ENCODE results near the gene FAM110C. TPM values are rescaled to one million over a fixed set of nuclear protein-coding genes. Genes with fewer than 3 reads are reported as not detected.
"Not testable (repeated sequence)": the region's sequence is repeated elsewhere in the genome, so short reads cannot be mapped to it uniquely, and the experiment has no call there.

The FAM110C gene
- total RNA-seq, 2 donors from 2014 or later: 5.3 to 6.2 TPM

- ATAC-seq: peak; percentile 0
- no peak for DNase-seq
- intact Hi-C loops (cut with DNase I): no loop called here
These were observed 769 bp downstream of the FAM110C start for GRCh38 chr2:45342-46130.

- no peak for ATAC-seq
- intact Hi-C loops (cut with DNase I): no loop called here
- no peak for DNase-seq
These were observed 1.5 kb downstream of the FAM110C start for GRCh38 chr2:44748-45341.

GRCh38 chr2:42788-43187 lies 3.5 kb downstream of the FAM110C start:
- ATAC-seq (no peak), DNase-seq (no peak)
- intact Hi-C loops (cut with DNase I): no loop called here

DNA sequence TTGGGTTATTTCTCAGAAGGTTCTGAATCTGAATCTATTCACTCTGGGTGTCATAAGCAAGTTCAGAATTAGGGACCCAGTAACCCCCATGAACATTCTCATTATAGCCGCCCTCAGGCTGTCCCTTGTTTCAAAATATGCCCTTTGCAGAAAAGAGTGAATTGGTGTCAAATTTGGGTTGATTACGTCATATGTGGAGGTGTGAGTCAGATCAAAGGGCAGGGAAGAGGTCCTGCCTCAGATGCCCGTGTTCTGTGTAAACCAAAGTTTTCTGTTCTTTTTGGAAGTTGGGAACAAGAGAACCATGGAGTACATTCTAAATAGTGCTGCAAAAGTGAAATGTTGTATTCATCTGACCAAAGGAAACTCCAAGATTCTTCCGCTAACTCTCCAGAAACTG lies 5.8 kb downstream of the FAM110C start:
- intact Hi-C loops (cut with DNase I): no loop called here
- no peak for ATAC-seq
- no peak for DNase-seq

DNA sequence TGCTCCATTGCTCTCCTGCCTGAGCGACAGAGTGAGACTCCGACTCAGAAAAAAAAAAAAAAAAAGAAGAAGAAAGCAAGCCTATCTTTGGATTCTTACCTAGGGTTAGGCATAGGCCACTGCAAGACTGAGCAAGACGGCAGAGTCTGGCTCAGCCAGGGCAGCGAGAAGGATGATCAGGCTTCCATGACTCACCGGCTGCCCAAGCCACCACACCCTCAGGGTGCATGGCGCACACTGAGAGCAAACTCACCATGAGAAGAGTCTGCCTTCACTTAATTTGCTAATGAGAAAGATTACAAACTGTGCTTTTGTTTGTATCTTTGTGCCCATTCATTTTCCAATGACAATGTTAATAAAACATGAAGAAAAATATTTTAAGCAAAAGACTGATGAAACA lies 8.2 kb downstream of the FAM110C start:
- DNase-seq: no peak
- ATAC-seq: peak in 1 of 2 donors; percentile 87
- intact Hi-C loops (cut with DNase I): no loop called here

- ATAC-seq (no peak), DNase-seq (no peak)
- intact Hi-C loops (cut with DNase I): no loop called here
These were observed 10.0 kb downstream of the FAM110C start for GRCh38 chr2:36318-36717.

DNA sequence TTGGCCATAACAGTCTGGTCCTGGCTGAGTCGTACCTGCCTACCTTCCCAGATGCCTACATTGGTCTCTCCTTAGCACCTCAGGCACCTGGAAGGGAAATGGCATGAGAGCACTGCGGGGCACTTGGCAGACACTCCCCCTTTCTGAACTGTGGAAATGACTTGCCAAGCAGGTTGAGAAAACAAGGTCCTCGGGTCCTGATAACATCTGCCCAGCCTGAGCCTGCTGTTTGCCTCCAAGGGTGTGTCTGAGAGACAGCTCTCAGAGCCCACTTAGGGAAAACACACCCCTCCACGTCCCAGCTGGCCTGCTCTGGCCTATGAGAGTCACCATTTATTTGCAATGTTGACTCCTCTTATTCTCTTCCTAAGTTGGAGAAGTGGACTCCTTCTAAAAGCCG lies 10.5 kb downstream of the FAM110C start:
- intact Hi-C loops (cut with DNase I): no loop called here
- no peak for DNase-seq
- no peak for ATAC-seq

GRCh38 chr2:33620-34019 lies 12.7 kb downstream of the FAM110C start:
- intact Hi-C loops (cut with DNase I): no loop called here
- no peak for ATAC-seq
- no peak for DNase-seq

DNA sequence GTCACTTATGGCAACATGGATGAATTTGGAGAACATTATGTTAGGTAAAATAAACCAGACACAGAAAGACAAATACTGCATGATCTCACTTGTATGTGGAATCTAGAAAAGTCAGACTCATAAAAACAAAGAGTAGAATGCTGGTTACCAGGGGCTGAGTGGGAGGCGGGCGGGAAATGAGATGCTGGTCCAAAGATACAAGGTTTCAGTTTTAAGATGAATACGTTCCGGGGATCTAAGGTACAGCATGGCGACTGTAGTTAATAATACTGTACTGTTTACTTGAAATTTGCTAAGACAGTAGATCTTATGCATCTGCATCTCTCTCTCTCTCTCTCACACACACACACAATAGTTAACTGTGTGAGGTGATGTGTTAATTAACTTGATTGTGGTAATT lies 14.2 kb downstream of the FAM110C start:
- ATAC-seq (no peak), DNase-seq (no peak)
- intact Hi-C loops (cut with DNase I): no loop called here

GRCh38 chr2:29253-29652 lies 17.1 kb downstream of the FAM110C start:
- ATAC-seq: no peak
- DNase-seq: no peak
- intact Hi-C loops (cut with DNase I): no loop called here

- intact Hi-C loops (cut with DNase I): no loop called here
- DNase-seq (no peak), ATAC-seq (no peak)
These were observed 17.8 kb downstream of the FAM110C start for GRCh38 chr2:28406-28975.

- intact Hi-C loops (cut with DNase I): no loop called here
- ATAC-seq (peak in 1 of 2 donors; percentile 27), DNase-seq (no peak)
These were observed 19.4 kb downstream of the FAM110C start for GRCh38 chr2:26891-27290.

DNA sequence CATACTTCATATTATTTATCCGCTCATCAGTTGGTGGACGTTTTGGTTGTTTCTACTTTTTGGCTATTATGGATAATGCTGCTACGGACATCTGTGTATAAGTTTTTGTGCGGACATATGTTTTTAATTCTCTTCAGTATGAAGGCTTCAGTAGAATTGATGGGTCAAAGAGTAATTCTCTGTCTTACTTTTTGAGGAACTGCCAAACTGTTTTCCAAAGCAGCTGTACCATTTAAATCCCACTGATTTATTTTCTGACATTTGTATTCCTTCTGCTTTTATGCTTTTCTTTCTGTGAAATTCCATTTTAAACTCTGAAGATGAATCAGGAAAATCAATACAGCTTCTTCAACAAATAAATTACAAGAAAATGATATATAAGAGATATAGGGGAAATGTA lies 20.8 kb downstream of the FAM110C start:
- ATAC-seq (no peak), DNase-seq (no peak)
- intact Hi-C loops (cut with DNase I): no loop called here

DNA sequence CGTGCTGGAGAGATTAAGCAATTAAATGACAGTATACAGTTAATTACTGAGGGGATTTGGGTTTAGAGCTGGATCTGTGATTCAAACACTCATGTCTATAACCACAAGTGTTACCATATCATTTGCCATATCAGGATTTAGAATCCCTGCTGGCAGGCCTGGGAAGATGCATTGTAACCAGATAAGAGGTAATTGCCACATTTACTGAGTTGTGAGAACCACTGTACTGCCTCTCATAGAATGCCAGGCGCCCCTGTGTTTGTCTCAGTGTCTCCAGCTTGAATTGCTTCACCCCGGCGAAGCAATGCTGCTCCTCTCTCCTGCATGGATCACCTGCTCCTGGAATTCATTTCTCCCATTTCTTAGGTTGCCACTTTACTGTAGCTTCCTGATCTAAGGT lies 21.7 kb downstream of the FAM110C start:
- DNase-seq; ATAC-seq; intact Hi-C loops (cut with DNase I): not testable (repeated sequence)

DNA sequence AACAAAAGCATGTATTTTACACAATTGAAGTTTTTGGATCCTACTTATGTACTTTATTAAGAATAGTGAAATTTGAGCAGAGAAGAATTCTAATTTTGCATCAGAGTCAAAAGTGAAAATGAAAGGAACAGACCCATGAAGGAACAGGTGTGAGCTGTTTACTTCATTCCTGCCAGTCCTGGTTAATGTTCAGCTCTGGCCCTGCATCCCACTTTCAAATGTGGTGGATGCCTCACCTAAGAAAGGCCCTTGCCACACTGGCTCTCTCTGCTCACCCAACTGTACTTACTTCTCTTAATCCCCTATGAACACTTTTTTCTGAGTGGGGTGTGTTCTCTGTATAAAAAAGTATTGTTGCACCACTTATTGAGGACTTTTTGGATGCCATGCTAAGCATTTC lies 22.2 kb downstream of the FAM110C start:
- intact Hi-C loops (cut with DNase I): no loop called here
- ATAC-seq (no peak), DNase-seq (no peak)

DNA sequence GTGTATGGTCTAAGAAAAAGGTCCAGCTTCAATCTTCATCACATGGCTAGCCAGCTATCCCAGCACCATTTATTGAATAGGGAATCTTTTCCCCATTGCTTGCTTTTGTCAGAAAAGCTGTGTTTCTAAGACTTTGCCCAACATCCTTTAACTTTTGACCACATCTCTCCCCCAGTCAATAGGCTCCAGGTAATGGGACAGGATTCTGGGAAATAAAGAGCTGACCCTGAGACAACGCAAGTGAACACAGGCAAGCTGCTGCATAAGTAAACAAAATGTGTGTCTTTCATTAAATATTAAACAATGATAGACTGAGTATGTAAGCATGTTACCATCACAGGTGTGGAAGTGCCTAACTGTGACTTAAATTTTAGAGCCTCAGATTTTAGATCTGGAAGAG lies 23.0 kb downstream of the FAM110C start:
- intact Hi-C loops (cut with DNase I): no loop called here
- DNase-seq (no peak), ATAC-seq (no peak)

DNA sequence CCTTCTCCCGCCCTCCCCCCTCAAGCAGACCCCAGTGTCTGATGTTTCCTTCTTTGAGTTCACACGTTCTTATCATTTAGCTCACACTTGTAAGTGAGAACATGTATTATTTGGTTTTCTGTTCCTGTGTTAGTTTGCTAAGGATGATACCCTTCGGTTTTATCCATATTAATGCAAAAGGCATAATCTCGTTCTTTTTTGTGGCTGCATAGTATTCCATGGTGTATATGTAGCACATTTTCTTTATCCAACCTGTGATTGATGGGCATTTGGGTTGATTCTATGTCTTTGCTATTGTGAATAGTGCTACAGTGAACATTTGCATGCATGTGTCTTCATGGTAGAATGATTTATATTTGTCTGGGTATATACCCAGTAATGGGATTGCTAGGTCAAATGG lies 24.1 kb downstream of the FAM110C start:
- ATAC-seq; DNase-seq; intact Hi-C loops (cut with DNase I): not testable (repeated sequence)

- intact Hi-C loops (cut with DNase I); DNase-seq; ATAC-seq: not testable (repeated sequence)
These were observed 26.0 kb downstream of the FAM110C start for GRCh38 chr2:20259-20658.

DNA sequence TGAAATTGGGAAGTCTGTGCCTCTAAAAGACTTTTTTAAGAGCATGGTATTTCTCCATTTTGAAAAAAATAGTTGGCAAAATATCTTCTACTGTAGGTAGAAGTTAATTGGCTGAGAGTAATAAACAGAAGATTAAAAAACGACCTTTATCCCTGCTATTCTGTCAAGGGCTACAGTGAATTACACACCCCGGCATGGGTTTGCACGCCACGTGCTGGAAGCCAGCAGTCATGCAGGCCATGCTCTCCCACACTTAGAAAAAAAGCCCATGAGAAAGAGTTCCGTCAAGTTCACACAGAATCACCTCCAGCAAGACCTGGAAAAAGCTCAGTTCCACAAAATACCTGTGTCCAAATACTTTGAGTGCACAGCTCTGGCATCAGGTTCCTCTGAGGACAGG lies 26.8 kb downstream of the FAM110C start:
- DNase-seq (no peak), ATAC-seq (no peak)
- intact Hi-C loops (cut with DNase I): no loop called here

GRCh38 chr2:18402-19271 lies 27.7 kb downstream of the FAM110C start:
- ATAC-seq: peak in 1 of 2 donors; percentile 54
- no peak for DNase-seq
- intact Hi-C loops (cut with DNase I): no loop called here
